HG02981 (cell line): ENCODE measurements around the gene THBS3.
"Not testable (repeated sequence)": the region's sequence is repeated elsewhere in the genome, so short reads cannot be mapped to it uniquely, and the experiment has no call there.

Source experiments
- ATAC-seq: cut with Tn5 transposase; IDR thresholded peaks from one replicate; pipeline ENCODE4 v1.9.1; 2021; ENCODE audit warnings: mild to moderate bottlenecking, moderate library complexity; ENCODE audit not compliant: unreplicated experiment

Gene THBS3

DNA sequence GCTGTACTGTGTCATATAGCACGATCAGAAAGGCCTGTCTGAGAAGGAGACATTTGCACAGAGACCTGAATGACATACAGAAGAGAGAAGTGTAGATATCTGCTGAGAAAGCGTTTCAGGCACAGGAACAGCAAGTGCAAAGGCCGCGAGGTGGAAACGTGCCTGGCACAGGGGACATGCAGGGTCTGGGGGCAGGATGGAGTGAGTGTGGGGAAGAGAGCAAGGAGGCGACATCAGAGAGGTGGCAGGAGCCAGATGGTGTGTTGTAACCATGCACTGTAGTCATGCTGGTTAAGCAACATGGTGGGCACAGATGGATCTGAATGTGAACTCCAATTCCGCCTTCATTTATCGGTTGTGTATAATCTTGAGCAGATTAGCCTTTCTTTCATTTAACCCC lies 47.6 kb downstream of the THBS3 start:
- no peak for ATAC-seq

DNA sequence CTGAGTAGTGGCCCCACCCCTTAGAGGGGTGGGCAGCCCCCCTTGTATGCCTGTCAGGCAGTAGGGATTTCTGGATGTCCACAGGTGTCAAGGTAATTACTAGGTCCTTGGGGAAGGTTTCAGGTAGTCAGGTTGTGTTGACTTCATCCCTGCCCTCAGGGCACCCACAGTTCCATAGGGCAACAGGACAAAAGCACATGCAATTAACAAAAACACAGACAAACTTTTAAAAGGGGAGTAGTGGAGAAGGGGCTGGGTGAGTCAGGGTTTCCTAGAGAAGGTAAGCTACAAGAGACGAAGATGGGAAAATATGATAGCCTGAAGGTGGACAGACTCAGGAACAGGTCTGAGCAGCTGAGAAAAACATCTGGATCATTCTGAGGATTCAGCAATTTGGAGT lies 48.7 kb downstream of the THBS3 start:
- no peak for ATAC-seq

DNA sequence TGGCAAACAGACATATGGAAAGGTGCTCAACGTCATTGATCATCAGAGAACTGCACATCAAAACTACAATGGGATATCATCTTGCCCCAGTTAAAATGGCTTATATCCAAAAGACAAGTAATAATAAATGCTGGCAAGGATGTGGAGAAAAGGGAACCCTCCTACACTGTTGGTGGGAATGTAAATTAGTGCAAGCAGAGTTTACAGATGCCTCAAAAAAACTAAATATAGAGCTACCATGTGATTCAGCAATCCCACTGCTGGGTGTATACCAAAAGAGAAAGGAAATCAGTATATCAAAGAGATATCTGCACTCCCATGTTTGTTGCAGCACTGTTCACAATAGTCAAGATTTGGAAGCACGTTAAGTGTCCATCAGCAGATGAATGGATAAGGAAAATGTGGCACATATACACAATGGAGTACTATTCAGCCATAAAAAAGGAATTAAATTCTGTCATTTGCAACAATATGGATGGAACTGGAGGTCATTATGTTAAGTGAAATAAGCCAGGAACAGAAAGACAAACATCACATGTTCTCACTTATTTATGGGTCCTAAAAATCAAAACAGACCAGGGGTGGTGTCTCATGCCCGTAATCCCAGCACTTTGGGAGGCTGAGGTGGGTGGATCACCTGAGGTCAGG lies 51.6 kb downstream of the THBS3 start:
- not testable (repeated sequence) for ATAC-seq
